HG02981 (cell line): ENCODE results near the gene AVL9.
"Not testable (repeated sequence)": the region's sequence is repeated elsewhere in the genome, so short reads cannot be mapped to it uniquely, and the experiment has no call there.

Experiments used
- ATAC-seq: cut with Tn5 transposase; IDR thresholded peaks from one replicate; pipeline ENCODE4 v1.9.1; 2021; ENCODE audit warnings: mild to moderate bottlenecking, moderate library complexity; ENCODE audit not compliant: unreplicated experiment

Gene AVL9

DNA sequence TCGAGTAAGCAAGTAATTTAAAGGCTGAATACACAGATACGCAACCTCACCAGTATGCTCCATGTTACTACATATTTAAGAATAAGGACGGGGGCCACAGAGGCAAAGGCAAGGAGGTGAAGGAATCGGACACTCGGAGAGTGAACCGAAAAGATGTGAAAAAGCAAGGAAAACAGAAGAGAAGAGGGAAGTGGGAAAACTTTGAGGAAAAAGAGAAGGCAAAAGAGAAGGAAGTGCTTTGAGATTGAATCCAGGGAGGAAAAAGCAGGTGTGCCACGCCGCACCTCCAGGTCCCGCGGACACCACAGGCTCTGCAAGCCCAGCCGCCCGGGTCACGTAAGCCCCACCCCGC is 367 bp upstream of the AVL9 start:
- ATAC-seq, result no peak

GRCh38 chr7:32496052-32496813 is 944 bp downstream of the AVL9 start:
- no peak for ATAC-seq

DNA sequence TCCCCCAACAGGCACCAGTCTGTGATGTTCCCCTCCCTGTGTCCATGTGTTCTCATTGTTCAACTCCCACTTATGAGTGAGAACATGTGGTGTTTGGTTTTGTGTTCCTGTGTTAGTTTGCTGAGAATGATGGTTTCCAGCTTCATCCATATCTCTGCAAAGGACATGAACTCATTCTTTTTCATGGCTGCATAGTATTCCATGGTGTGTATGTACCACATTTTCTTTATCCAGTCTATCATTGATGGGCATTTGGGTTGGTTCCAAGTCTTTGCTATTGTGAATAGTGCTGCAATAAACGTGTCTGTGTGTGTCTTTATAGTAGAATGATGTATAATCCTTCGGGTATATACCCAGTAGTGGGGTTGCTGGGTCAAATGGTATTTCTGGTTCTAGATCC is 4.5 kb downstream of the AVL9 start:
- ATAC-seq, result not testable (repeated sequence)

- ATAC-seq, result not testable (repeated sequence)
These were observed 4.9 kb downstream of the AVL9 start for GRCh38 chr7:32500216-32500615.

DNA sequence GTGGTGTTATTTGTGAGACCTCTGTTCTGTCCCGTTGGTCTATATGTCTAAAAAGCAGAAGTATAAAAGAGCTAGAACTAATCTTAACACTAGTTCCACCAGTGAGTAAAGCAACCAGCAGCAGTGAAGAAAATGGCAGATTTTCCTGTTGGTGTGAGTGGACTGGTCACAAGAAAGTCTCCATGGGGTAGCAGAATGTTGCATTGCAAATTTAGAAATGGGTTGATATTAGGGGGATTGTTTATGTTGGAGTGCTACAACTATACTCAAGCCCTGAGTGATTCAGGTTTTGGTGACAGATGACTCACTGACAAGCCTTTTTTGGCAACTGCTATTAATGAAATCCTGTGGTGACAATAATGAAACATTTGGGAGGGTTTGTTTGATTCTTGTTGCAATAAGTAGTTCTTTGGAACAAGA is 5.6 kb downstream of the AVL9 start:
- peak; percentile 62 for ATAC-seq

GRCh38 chr7:32501522-32501921 is 6.2 kb downstream of the AVL9 start:
- ATAC-seq, result no peak

DNA sequence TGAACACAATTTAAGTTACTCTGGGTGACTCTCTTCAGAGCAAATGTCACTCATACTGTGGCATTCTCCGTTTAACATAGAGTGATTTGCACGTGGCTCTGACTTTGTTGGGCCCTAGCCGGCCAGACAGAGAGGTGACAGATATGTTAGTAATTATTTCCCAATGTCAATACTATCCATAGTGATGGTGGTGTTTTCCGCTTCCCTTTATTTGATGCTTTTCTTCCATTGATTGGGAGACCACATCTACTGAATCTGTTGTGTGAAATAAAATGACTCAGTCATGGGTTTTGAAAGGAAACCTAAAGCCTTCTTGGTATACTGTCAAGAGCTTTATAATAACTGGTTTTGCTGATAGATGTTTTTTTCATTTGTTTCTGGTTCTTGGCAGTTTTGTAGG is 7.4 kb downstream of the AVL9 start:
- no peak for ATAC-seq

- ATAC-seq, result peak; percentile 79
These were observed 11.2 kb downstream of the AVL9 start for GRCh38 chr7:32506266-32507054.

GRCh38 chr7:32507414-32507813 is 12.1 kb downstream of the AVL9 start:
- no peak for ATAC-seq

- ATAC-seq, result no peak
These were observed 16.5 kb downstream of the AVL9 start for GRCh38 chr7:32511791-32512190.

- ATAC-seq, result no peak
These were observed 17.9 kb downstream of the AVL9 start for GRCh38 chr7:32513210-32513609.

- ATAC-seq, result peak; percentile 70
These were observed 20.7 kb downstream of the AVL9 start for GRCh38 chr7:32515890-32516550.

DNA sequence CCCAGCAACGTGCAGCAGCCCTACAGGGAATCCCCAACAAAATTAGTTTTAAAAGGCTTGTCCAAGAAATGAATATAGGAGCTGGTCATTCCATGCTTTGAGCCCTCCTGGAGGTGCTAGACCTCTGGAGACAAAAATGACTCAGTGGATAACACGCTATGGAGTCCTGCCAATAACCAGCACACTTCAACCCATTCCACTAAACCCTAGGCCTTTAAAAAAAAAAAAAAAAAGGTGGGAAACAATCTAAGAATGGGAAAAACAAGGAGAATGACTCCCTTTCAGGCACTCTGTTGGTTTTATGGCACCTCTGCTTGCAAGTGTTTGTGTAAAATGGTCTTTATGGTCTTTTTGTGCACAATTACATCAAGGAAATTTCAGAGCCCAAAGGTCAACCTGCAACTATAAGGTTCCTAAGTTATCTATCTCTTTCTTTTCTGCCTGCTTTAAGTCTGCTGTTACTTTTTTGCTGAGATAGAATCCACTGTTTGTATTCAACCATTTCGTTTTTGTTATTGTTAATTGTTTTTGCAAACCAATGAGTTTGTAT is 21.3 kb downstream of the AVL9 start:
- ATAC-seq, result no peak

DNA sequence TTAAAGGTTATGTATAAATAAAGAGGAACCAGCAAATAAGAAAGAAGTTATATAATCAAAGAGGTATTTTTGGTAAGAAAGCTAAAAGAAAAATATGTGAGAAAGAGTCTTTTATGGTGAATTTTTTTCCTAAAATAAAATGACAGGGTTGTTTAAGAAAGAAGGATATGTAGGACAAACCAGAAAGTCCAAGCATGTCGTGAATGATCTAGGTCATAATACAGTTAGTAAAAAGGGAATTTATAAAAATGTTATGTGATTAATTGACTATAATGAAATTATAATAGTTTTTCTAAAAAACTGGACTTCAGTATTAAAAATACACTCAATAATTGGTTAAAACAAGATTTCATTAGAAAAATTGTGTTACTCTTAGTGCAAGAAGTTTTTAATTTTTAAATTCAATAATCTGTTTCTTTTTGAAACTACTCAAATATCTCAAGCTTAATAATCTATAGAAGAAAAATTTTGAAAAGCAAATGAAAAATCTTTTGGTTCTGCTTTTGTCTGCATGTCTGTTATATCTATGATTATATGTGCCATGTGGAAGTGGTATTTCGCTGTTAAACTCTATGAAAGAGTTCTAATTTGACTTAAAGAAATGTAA is 23.3 kb downstream of the AVL9 start:
- ATAC-seq, result no peak

- no peak for ATAC-seq
These were observed 24.5 kb downstream of the AVL9 start for GRCh38 chr7:32519763-32520162.

DNA sequence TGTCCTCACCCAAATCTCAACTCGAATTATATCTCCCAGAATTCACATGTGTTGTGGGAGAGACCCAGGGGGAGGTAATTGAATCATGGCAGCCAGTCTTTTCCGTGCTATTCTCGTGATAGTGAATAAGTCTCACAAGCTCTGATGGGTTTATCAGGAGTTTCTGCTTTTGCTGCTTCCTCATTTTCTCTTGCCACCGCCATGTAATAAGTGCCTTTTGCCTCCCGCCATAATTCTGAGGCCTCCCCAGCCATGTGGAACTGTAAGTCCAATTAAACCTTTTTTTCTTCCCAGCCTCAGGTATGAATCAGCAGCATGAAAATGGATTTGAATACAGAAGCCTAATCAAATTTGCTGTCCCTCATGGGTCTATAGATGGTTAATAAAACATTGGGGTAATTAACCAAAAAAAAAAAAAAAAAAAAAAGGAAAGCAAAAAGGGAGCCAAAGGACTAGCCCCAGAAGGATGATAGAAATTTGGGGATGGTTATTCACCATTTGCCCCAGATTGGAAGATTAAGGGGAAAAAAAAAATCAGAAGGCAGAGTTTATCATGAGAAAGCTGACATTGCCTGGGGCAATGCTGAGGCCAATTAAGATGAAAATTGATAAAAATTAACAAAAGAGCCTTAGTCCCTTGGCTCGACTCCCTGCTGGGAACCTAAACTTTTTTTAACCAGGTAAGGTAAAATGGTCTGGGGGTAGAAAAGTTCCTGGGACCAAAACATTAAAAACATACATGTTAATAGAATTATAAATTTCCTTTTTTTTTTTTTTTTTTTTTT is 27.6 kb downstream of the AVL9 start:
- ATAC-seq, result no peak

DNA sequence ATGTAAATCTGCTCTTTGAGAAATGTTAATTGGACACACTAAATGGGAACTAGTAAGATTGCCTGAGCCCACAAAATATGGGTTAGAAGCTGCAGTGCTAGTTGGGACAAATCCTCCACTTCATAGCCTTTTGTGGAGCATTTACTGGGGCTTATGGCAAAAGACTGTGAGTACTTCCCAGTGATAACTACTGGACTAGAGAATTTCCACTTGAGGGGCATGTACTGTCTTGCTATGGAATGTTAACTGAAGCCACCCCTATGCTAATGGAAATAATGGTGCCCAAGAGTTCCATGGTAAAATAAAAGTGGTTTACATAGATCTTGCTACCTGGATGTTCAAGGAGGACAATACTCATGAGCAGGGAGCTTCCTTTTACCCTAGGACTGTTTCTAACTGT is 29.3 kb downstream of the AVL9 start:
- no peak for ATAC-seq

DNA sequence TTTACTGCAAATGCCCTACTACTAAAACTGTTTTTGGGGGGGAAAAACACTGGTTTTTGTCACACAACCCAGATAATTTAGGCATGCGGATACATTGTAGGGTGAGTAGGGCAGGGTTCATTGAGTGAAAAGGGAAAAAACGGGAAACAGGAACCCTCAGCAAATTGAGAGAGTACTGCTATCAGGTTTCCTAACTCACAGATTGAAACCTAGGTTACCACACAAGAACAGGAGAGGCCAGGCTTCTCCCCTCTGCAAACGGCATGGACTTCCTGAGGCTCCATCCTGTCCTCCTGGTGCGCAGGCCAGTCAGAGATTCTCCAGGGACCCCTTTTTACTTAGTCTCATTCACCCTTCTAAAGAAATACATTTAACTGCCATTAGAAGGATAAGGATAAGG is 30.6 kb downstream of the AVL9 start:
- no peak for ATAC-seq

DNA sequence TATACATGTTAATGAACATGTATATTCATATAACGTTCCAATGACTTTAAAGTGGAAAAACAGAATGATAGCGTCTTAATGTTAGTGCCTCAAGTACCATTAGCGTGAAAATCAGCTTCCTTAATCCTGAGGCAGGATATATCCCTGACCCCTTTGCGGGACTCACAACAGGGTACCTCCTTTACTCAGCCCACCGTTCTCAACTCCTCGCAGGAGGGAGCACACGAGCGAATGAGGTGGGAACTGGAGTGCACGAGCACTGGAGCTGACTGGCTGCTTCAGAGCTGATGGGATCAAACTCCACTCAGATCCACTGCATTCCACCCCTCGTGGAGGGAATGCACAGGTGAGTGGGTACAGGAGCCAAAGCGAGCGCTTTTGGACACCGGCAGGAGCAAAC is 36.1 kb downstream of the AVL9 start:
- ATAC-seq, result no peak

GRCh38 chr7:32532086-32532485 is 36.8 kb downstream of the AVL9 start:
- no peak for ATAC-seq
